NAMALWA (cell line): Measurements from ENCODE around the gene MYO5A.

Experiments used
- DNase-seq: peaks from one replicate; pipeline ENCODE4 v3.0.0-alpha.2; 2015; ENCODE audit warnings: low spot score

The MYO5A gene

DNA sequence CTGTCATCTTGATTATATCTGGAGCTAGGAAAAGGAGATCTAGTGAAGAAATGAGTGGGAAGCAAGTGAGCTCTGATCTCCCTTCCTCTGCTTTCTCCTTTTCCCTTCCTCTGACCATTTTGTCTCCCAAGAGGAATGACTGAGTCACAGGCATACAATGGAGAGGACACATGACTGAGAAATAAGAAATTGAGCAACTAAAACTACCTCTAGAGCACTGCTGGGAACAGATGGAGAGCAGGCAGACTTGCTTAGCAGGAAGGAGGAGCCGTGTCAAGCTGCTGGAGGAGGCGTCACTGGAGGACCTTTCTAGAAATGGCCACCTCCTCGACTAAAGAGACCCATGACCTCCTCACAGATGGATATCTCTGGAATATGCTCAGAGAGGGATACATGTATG is 166.2 kb downstream of the MYO5A start:
- DNase-seq, result no peak

DNA sequence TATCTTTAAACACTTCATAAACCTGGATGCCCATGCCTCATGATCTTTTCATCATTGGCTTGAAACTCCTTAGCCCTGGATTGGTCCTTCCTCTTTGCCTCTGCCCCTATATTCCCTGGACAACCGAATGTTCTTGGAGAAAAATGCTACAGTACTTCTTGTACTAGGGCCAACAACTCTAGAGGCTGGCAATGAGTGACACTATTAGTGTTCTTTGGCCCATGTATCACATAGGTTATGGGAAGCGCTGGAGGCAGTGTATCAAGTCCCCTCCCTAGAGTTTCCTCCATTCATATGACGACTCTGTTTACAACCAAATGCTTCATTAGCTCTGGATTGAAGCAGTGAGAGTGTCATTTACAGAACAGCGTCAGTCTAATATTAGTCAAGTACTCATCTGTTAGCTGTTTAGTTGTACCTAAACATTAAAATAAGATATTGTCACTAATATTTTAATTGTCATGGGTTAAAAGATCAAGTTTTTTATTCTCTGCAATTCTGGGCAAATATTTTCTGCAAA is 166.6 kb downstream of the MYO5A start:
- DNase-seq, result no peak

DNA sequence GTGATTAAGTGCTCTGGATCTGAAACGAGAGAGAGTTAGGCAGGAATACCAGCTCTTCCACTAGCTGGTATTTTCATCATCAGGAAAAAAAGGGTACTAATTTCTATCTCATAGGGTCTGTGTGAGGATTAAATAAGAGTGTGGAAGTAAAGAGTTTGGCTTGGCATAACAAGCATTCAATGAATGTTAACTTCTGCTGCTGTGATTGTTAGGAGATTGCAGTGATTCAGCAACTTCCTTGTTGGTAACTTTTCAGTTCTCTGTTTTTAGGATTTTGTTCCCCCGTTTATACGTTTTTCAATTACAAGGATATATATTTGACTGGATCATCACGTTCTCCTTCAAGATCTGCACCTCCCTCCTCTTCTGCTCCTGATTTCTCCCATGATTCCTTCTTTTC is 167.2 kb downstream of the MYO5A start:
- DNase-seq, result no peak

DNA sequence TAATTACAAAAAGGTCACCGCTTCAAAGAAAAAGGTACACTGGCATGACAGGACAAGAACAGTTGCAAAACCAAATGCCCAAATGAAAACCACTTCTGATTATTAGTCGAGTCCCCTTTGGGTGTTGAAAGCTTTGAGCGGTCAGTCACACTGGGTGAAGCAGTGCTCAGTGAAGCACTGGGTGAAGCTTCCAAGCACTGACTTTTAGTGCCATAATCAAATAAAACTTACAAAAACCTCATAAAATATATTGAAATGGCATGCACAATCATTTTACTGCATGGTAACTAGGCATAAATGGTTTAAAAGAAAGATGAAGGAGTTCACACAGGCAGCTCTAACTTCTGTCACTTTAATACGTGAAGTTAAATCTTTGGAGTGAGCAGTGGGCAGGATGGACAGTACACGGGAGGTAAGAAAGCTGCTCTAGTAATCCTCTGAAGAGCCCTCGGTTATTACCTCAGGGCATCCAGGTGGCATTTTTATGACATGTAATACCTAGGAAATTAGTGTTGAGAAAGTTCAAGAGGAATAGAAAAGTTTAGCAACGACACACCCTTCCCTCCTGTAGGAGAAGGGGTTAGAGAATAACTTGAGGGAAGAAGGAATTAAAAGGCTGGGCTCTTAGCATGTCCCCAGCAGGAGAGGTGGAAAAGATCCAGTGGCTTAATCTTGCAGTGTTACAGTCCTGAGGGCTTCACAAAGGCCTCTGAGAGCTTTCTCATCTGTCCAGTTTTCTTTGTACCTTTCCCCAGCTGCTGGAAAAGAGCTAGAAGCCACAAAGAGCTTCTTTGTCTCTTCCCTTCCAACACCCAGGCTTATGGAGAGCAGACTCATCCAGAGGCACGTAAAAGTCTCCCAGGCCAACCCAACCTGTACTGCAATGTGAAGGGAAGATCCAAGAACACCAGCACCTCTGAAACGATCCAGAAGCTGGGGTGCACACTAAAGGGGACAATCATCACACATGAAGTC is 168.2 kb downstream of the MYO5A start:
- DNase-seq, result no peak

DNA sequence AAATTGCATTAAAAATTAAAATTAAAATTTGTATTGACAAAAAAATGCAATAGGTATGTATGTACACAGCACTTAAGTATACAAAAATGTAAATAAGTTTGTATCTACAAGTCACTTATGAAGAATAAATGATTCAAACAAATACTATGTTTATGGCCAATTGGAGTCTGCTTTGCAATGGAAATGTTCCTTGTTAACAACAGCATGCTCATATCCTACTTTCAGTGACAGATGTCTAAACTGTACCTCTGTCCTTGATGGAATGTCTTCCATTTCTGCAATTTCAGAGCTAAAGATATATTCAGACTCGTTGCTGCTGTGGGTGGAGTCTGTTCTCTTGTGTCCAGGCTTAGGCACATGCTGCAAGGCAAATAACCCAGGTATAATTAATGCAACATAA is 169.0 kb downstream of the MYO5A start:
- no peak for DNase-seq

DNA sequence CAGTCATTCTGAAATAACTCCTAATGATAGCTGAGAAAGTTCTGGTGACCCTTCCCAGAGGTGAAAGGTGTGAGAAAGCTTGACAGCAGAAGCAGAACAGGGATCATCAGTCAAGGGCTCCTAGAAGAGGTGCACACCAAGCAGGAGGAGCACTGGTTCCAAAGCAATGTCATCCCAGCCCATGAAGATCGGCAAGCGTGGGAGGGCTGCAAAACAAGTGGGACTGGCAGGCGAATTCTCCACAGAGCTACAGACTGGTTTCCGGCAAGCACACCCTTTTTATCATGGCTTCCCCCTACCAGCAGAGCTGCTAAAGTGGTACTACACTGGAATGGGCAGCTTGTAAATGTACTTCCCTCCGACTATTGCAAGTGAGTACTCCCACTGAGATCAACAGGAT is 170.7 kb downstream of the MYO5A start:
- DNase-seq, result no peak

DNA sequence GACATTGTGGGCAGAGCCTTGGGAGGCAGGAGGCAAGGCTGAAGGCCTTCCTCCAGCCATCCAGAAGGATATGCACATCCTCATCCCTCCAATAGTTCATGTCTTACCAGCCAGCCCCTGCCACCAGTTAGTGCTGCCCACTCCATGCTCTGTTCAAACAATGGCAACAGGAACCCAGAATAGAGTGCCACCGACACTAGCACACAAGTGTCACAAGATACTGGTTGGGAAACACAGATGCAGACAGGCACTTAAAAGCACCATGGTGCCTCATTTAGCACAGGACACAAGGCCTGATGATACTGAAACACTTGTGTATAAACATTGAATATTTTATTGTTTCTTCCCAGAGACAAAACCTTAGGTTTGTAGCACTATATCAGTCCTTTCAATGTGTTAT is 176.6 kb downstream of the MYO5A start:
- DNase-seq, result no peak

DNA sequence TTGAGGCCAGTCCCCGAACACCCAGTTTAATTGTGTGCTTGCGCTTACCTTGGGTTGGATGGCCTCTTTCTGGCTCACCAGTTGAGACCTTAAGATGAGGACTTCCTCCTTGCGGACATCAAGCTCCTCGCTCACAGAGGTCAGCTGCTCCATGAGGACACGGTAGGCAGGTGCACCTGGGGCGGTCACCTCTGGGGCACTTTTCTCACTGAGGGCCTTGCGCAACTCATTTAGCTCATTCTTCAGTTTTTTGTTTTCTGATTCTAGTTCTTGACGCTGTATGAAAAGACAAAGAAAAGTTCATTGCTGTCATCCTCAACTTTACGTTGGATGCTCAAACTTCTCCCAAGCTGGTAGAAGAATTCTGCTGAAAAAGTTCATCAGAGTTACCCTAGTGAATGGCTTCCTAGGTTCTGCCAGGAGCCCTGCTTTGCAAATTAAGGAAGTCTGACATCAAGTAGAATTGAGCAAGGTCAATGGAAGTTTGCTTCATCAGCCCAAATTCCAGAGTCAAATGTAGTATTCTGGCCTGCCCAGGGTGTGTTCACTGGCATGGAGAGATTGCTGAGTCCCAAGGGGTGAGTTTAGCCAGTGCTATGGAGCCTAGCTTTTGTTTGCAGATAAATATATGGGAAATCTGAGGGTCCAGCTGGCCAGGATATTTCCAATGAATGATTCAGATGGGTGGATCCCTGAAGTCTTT is 177.3 kb downstream of the MYO5A start:
- no peak for DNase-seq

DNA sequence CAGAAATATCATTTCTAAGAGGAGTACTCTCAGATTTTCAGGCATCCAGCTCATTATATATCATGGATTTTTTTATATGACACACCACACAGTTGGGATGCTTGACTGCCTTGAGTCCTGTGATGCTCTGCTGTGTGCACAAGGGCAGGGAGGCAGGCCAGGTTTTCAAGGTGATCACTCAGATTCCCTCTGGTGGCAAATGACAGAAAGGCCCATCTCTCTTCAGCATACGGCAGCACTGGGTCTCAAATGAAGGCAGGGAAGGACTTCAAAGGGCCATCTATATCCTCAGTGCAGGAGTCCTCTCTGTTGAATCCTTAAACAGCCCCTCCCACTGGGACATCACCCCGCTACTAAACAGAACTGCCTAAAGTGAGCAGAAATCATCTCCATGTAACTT is 178.3 kb downstream of the MYO5A start:
- DNase-seq, result no peak

DNA sequence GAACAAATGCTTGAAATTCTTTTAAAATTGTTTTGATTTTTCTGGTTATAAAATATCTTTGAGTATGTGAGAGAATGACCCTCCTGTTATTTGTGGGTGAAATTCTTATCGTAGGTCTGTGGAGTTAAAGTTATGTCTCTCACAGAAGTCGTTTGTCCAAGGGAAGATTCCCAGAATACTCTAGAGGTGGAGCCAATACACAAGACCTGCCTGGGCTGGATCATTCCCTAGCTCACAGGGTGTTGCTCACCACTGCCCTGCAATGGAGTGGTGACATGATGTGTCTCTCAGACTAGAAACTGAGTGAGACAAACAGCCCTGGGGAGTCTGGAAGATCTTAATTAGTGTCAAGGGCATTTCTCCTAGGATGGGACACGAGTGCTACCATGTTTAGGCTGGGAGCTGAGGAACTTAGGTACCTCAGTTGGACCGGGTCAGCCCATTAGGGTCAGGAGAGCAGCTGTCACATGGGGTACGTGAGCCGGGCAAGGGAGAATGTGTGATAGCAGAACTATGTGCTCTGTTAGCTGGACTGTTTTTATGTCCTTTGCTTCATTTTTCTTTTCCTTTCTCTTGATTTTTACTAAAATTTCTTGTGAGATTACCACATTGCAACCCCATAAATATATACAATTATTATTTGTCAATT is 179.5 kb downstream of the MYO5A start:
- DNase-seq, result no peak

DNA sequence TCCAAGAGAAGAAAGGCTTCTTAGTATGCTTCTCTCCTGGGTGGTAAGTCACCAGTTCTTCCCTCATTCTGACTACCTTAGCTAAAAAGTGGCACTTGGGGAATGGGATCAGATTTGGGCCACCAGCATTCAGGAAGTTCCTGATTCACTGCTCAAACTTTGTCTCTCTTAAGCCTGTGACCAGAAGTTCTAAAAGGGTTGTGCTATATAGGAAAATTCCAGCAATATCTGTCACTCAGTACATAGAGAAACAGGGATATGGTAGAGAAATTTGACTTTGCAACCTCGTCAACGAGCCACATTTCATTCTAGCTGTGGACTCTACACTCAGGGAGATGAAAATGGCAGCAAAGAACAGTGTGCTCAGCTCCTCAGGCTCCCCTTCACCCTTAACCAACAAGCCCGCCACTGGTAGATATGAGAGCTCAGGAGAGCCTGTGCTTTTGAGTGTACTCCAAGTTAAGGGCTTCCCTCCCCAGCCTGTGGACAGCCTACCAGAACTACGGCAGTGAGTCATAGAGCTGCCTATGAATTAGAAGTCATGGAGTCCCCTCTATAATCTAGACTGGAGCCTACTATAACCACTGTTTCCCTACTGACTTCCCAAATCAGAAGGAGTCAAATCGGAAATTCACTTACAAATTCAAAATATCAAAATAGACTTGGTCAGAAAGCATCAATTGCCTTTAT is 180.5 kb downstream of the MYO5A start:
- no peak for DNase-seq

DNA sequence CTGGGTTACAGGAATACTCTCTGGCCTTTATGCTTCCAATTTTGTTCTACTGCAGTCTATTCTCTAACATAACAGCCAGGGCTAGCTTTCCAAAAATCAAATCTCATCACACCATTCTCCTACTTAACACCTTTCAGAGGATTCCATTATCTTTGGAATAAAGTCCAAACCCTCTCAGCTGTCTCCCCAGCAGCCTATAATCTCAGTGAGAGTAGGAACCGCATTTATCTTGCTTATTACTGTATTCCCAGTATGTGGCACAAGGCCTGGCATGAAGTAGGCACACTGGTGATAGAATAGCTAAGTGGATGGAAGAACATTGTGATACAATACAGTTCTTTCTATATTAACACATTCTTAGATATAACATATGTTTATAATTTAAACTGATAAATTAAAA is 184.1 kb downstream of the MYO5A start:
- DNase-seq, result no peak

DNA sequence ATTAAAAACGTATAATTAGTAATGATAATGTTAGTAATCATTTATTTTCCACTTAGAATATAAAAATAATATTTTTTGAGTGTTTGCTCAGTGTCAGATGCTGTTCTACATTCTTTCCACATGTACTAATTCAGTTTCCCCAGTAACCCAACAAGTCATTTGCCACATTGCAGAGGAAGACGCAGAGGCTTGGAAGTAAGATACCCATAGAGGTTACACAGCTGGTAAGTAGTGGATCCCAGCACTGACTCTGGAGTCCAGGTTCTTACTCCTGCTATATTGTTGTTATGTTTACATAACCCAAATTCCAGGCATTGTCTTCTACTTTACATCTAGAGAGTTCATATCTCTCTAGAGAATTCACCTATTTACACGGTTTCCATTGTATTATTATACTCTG is 184.8 kb downstream of the MYO5A start:
- no peak for DNase-seq

DNA sequence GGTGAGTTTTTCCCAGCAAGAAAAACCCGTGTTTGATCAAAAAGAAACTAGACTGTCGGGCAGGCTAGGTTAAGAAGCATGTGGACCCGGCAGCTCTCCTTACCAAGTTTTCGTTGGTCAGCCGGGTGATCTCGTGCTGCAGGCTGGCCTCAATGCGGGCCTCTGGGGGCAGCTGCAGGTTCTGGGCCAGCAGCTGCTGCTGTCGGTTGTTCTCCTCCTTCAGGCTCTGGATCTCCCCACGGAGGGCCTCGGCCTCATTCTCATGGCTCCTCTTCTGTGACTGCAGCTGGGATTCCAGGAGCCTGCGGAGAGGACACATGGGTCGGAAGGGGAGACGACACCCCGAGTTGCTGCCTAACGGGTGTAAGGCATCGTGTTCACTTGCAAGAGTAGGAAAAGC is 188.6 kb downstream of the MYO5A start:
- DNase-seq, result no peak

DNA sequence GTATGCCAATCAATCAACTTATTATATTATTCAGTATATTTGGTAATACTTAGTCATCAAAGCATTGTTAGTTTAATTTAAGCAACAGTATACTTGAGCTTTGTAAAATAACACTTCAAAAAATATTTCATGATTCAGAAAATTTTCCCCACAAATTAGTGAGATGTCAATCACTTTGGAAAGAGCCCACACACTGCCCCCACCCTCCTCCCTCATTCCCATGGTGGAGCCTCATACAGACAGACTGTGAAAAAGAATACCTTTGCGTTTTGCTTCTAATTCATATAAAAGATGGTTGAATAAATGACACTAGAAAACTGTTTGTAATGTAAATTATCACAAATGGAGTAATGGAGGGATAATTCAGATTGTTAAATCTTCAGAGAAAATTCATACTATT is 189.8 kb downstream of the MYO5A start:
- no peak for DNase-seq

DNA sequence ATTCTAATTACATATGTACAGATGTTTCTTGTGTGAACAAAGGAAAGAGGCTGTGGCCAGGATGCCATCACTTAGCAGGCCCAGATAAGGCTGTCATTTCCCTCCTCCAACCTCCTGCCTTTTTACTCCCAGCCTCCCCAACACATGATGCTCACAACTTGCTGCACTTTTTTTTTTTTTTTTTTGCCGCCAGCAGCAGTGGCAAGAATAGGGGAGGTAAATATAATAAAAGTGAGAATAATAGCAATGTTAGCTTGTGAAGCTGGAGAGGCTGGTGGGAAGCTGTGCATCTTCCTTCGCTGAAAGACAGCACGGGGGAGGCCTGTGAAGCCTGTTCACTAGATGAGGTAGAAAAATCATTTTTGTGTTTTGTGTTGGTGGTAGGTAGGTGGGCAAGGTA is 190.6 kb downstream of the MYO5A start:
- no peak for DNase-seq

DNA sequence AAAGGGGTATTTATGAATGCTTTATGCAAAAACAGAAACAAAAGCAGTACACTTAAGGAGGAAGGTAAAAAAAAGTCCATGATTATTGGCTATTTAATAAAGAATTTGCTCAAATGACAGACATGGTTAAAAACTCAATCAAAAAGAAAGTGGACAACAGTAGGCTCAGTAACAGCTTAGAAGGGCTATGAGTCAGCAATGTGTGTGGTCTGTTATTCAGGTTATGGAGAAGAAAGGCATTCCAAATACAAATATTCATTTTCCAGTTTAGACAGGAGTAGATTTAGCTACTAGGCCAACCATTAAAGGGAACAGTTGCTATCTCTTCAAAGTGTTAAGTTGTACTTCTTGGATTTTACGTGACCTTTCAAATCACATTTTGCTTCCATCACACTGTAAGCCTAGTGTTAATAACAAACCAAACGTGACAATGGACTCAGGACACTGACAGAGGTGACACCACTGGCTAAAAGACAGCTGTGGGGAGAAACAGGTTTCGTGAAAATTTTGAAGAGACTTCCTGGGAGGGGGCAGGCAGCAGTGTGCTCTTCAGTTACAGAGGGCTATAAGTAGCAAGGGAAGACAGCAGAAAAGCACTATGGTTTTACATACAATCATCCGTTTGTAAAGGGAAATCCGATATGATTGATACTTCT is 191.4 kb downstream of the MYO5A start:
- no peak for DNase-seq

DNA sequence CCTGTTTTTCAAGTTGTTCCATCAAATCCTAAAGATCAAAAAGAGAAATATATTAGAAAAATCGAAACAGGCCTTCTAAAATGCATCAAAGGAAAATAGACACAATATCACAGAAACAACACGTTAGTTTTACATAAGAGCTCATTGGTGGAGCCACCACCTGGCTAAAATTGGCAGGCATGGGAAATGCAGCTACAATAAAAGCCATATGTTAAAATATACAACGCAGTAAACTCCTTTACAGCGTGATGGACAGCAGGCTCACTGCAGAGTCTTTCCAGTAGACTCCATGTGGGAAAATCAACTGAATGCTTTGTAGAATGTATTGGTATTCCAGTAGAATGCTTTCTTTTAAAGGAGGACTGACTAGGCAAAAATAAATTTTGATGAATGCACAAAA is 192.2 kb downstream of the MYO5A start:
- peak; percentile 32 for DNase-seq

DNA sequence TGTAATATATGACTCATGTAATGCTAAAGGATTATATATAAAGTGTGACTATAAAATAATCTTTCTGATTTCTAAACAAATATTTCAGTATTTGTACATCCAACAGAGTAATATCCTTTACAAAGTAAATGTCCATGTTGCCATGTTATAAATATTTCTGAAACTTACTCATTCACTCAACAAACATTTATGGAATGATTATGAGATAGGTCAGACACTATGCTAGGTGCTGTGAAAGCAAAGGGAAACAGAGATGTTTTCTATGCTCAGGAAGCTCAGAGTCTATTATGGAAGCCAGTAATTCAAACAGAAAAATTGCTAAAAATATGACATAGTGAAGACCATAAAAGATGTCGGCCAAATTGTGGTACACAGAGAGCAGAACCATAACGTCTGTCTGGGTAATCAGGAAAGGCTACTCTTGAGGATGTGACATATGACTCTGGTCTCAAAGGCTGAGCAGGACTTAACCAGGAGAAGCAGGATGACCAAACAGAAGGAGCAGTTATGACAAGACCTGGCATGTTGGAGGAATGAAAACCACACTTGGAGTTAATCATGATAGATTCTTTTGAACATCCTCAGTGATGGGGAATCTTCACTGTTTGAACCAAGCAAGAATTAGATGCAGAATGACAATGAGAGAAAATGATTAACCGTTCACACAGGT is 194.1 kb downstream of the MYO5A start:
- DNase-seq, result no peak

DNA sequence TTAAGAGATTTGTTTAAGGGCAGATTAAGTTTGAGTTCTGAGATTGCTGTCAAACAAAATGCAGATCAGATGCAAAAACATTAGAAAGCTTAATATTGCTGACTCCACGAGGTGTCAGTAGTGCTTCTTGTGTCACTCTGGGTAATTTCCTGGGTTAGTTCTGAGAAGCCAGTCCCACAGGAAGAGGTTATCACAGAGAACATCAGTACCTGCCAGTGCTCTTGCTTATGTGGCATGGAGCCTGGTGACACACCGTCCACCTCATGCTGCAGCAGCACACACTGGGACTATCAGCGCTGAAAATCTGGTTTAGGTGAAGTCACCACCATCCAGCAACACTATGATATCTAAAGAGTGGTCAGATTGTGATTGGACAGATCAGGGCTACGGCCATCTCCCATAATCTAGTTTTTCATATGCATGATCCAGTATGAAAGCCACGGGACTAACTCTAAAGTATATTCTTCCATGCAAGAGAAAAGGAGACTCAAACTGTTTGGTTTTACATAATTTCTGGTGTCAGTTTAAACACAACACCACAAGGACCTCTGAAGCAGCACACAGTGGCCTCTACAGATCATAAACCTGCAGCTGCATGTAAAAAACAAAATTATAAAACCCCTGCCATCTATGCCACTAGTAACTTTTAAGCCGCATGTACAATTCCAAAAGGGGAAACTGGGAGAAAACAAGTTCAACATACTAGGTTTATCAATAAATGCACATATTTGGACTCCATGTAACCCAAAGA is 197.0 kb downstream of the MYO5A start:
- peak; percentile 81 for DNase-seq
